SIG-M5 treated with dmso at 0.1 percent for 504 hours (cell line): ENCODE measurements around the gene RNASE4.

Source experiments
- DNase-seq: peaks from one replicate; lab custom pipeline; 2025; ENCODE audit not compliant: unreplicated experiment; lab: John Stamatoyannopoulos, UW

The RNASE4 gene

GRCh38 chr14:20671597-20672283, 12.6 kb upstream of the RNASE4 start:
- DNase-seq, result peak; percentile 70

GRCh38 chr14:20675669-20676068, 8.7 kb upstream of the RNASE4 start:
- no peak for DNase-seq

- DNase-seq, result no peak
Measured at GRCh38 chr14:20676072-20676471, 8.3 kb upstream of the RNASE4 start.

- DNase-seq, result no peak
Measured at GRCh38 chr14:20679907-20680306, 4.5 kb upstream of the RNASE4 start.

GRCh38 chr14:20680363-20680762, 4.0 kb upstream of the RNASE4 start:
- no peak for DNase-seq

- no peak for DNase-seq
Measured at GRCh38 chr14:20680843-20681347, 3.5 kb upstream of the RNASE4 start.

GRCh38 chr14:20681348-20682126, 2.8 kb upstream of the RNASE4 start:
- peak; percentile 82 for DNase-seq

GRCh38 chr14:20682127-20682434, 2.3 kb upstream of the RNASE4 start:
- no peak for DNase-seq

GRCh38 chr14:20682435-20683124, 1.8 kb upstream of the RNASE4 start:
- peak; percentile 88 for DNase-seq

GRCh38 chr14:20683125-20683890, 1.1 kb upstream of the RNASE4 start:
- DNase-seq, result peak; percentile 90

GRCh38 chr14:20684662-20685456, 499 bp downstream of the RNASE4 start:
- peak; percentile 42 for DNase-seq

- no peak for DNase-seq
Measured at GRCh38 chr14:20686386-20687143, 2.2 kb downstream of the RNASE4 start.

GRCh38 chr14:20687362-20688166, 3.2 kb downstream of the RNASE4 start:
- DNase-seq, result no peak

- DNase-seq, result no peak
Measured at GRCh38 chr14:20688167-20688839, 3.9 kb downstream of the RNASE4 start, which contains the start of gene ANG. Gene ANG, plus strand, starts transcription at chr14:20688764. Its CDS starts 4,801 bp downstream, at chr14:20693565.

- DNase-seq, result peak; percentile 92
Measured at GRCh38 chr14:20690848-20691640, 6.7 kb downstream of the RNASE4 start.

- no peak for DNase-seq
Measured at GRCh38 chr14:20692116-20692751, 7.9 kb downstream of the RNASE4 start.

- no peak for DNase-seq
Measured at GRCh38 chr14:20696764-20697163, 12.4 kb downstream of the RNASE4 start.
